ENCODE measurements around the gene TEX35. TPM values are rescaled to one million over a fixed set of nuclear protein-coding genes. Genes with fewer than 3 reads are reported as not detected.

TEX35 gene
- total RNA-seq, 4 donors from 2014 or later: 0.60 to 1.0 (median 1.0) TPM; not detected in 1

DNA sequence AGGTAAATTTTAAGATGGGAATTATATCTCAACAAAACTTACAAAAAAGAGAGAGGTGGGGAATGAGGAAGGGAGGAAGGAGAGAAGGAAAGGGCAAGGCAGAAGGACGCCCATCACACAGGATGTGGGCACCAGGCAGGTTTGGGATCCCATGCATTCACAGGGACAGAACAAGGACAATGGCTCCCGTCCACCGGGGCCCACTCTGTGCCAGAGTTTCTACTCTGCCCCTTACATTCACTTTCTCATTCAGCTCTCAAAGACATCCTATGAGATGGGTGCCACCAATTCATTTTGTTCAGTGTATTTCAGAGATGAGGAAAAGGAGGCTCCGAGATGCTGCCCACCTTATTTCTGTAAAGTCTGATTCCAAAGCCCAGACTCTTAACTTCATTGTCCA lies 23.5 kb upstream of the TEX35 start:
- TF ChIP-seq POLR2A (IDR thresholded peaks at IDR 0.05): no peak
- TF ChIP-seq, protein P1, sequence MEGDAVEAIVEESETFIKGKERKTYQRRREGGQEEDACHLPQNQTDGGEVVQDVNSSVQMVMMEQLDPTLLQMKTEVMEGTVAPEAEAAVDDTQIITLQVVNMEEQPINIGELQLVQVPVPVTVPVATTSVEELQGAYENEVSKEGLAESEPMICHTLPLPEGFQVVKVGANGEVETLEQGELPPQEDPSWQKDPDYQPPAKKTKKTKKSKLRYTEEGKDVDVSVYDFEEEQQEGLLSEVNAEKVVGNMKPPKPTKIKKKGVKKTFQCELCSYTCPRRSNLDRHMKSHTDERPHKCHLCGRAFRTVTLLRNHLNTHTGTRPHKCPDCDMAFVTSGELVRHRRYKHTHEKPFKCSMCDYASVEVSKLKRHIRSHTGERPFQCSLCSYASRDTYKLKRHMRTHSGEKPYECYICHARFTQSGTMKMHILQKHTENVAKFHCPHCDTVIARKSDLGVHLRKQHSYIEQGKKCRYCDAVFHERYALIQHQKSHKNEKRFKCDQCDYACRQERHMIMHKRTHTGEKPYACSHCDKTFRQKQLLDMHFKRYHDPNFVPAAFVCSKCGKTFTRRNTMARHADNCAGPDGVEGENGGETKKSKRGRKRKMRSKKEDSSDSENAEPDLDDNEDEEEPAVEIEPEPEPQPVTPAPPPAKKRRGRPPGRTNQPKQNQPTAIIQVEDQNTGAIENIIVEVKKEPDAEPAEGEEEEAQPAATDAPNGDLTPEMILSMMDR (IDR thresholded peaks at IDR 0.05): no peak
- TF ChIP-seq POLR2AphosphoS5 (IDR thresholded peaks at IDR 0.05): no peak
- TF ChIP-seq EP300 (IDR thresholded peaks at IDR 0.05): no peak
- WGBS: 91% methylated on average over 4 of the region's 4 CpGs
- Histone ChIP-seq H3K27me3 (peaks cover 3% of the 10 kb centered on the region), H3K27ac (no peak overlapping the region), H3K36me3 (no peaks in the 10 kb centered on the region), H3K4me3 (no peak overlapping the region), H3K4me1 (peaks cover 9% of the 10 kb centered on the region), H3K9me3 (no peaks in the 10 kb centered on the region)
- no peak for DNase-seq (ENCODE audit: low spot score in 2 of 2)

DNA sequence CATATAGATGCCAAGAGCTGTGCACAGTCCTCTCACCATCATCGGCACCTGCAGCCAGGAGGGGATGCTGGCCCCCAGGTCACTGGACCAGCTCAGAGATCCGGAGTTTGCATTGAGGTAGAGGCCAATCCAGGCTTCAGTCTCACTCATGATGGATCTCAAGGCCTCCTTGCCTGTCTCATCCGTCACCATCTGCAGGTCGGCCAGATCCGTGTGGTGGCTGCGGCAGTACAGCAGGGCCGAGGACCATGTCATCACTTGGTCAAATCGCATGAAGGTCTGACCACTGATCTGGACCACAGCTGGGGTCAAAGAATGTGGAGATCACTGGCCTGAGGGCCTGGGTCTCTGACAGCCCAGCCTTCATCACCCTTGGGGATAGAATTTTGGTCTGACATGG lies 22.8 kb upstream of the TEX35 start:
- H3K4me3 ChIP-seq: no peak overlapping the region
- WGBS: 89% methylated on average over 8 of the region's 8 CpGs

DNA sequence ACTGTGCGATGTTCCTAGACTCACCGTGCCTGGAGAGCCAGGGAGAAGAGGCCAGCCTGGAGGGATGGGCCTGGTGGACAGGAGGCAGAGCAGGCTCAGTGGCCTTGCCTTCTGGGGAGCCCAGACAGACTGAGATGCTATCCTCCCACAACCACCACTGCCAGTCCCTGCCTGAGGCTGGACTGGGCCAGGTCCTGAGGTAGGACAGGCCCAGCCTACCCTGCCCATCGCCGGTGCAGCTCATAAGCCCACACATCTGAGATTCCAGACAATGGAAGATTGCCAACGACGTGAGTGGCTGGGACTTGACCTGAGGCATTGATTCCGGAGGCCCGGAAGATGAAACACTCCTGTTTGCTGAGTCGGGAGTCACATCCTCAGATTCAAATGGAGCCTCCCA lies 21.9 kb upstream of the TEX35 start:
- DNase-seq (ENCODE audit: low spot score in 2 of 2): no peak
- peaks cover 3% of the 10 kb centered on the region for H3K27me3 ChIP-seq
- H3K9me3 ChIP-seq: no peaks in the 10 kb centered on the region
- H3K4me3 ChIP-seq: no peak overlapping the region
- peaks cover 9% of the 10 kb centered on the region for H3K4me1 ChIP-seq
- H3K27ac ChIP-seq: no peak overlapping the region
- no peak for TF ChIP-seq POLR2AphosphoS5 (IDR thresholded peaks at IDR 0.05)
- TF ChIP-seq, protein P1 (IDR thresholded peaks at IDR 0.05): no peak
- no peak for TF ChIP-seq EP300 (IDR thresholded peaks at IDR 0.05)
- no peak for TF ChIP-seq POLR2A (IDR thresholded peaks at IDR 0.05)
- H3K36me3 ChIP-seq: no peaks in the 10 kb centered on the region
- 90% methylated on average over 9 of the region's 9 CpGs for WGBS

More for the DNA sequence above, 22.8 kb upstream of the TEX35 start:
- no peak for DNase-seq (ENCODE audit: low spot score in 2 of 2)
- H3K9me3 ChIP-seq: no peaks in the 10 kb centered on the region
- peaks cover 3% of the 10 kb centered on the region for H3K27me3 ChIP-seq
- no peak overlapping the region for H3K27ac ChIP-seq
- TF ChIP-seq EP300 (IDR thresholded peaks at IDR 0.05) (no peak), POLR2AphosphoS5 (IDR thresholded peaks at IDR 0.05) (no peak), POLR2A (IDR thresholded peaks at IDR 0.05) (no peak)
- TF ChIP-seq, protein P1 (IDR thresholded peaks at IDR 0.05): no peak
- H3K4me1 ChIP-seq: peaks cover 9% of the 10 kb centered on the region
- H3K36me3 ChIP-seq: no peaks in the 10 kb centered on the region

DNA sequence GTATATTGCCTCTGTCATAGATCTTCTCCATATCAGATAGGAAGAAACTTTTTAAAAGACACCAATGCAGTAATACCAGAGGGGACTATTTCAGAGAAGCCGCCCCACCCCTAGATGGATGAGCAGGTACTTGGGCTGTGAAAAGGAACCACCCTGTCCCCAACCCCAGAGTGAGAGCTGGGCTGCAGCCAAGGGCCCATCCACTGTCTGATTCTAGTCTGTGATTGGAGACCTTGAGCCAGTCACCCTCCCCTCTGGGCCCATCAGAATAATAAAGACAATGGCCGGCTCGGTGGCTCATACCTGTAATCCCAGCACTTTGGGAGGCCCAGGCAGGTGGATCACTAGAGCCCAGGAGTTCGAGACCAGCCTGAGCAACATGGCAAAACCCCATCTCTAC lies 21.2 kb upstream of the TEX35 start:
- DNase-seq (ENCODE audit: low spot score in 2 of 2): no peak

DNA sequence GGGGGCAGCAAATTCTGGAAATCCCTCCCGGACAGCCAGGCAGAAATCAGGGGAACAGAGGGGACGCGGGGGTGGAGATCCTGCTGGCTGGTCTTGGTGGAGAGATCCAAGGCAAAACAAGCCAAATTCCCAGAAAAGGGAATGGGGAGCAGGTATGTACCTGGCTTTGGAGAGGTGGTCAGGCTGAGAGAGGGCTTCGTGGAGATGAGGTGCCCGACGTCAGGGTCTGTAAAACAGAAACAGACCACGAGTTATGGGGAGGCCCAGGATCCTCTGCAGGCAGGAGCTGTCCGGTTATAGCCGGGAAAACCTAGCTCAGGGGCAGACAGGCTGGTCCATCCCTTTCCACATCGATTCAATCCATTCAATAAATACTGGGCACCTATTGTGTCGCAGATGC lies 20.6 kb upstream of the TEX35 start:
- Histone ChIP-seq H3K27ac (no peak overlapping the region), H3K36me3 (no peaks in the 10 kb centered on the region), H3K9me3 (no peaks in the 10 kb centered on the region), H3K27me3 (no peaks in the 10 kb centered on the region), H3K4me1 (no peaks in the 10 kb centered on the region), H3K4me3 (no peak overlapping the region)
- DNase-seq (ENCODE audit: low spot score in 2 of 2): no peak
- TF ChIP-seq, protein P1 (IDR thresholded peaks at IDR 0.05): no peak
- TF ChIP-seq EP300 (IDR thresholded peaks at IDR 0.05) (no peak), POLR2AphosphoS5 (IDR thresholded peaks at IDR 0.05) (no peak), POLR2A (IDR thresholded peaks at IDR 0.05) (no peak)
- WGBS: 88% methylated on average over 11 of the region's 11 CpGs

More for the DNA sequence above, 21.2 kb upstream of the TEX35 start:
- TF ChIP-seq, protein P1 (IDR thresholded peaks at IDR 0.05): no peak
- TF ChIP-seq EP300 (IDR thresholded peaks at IDR 0.05) (no peak), POLR2A (IDR thresholded peaks at IDR 0.05) (no peak), POLR2AphosphoS5 (IDR thresholded peaks at IDR 0.05) (no peak)
- WGBS: 92% methylated on average over 4 of the region's 4 CpGs
- H3K27me3 ChIP-seq: peaks cover under 1% of the 10 kb centered on the region
- no peaks in the 10 kb centered on the region for H3K9me3 ChIP-seq
- no peak overlapping the region for H3K27ac ChIP-seq
- peaks cover 6% of the 10 kb centered on the region for H3K4me1 ChIP-seq
- no peaks in the 10 kb centered on the region for H3K36me3 ChIP-seq
- no peak overlapping the region for H3K4me3 ChIP-seq

Data from suprapubic skin (tissue), 4 donors.